Hepatocyte (in vitro differentiated cells): ENCODE results near the gene FOXO6. TPM values are rescaled to one million over a fixed set of nuclear protein-coding genes. Genes with fewer than 3 reads are reported as not detected.

ENCODE experiments used
- DNase-seq: peaks from one replicate; pipeline ENCODE4 v3.0.0-alpha.2; 2016; ENCODE audit warnings: low spot score
- H2AFZ ChIP-seq: fragments of 200-600 bp; sonication (generic); 2 replicates; pipeline ENCODE4 v1.6.0; 2016; ENCODE audit warnings: antibody characterized with exemption, mild to moderate bottlenecking
- H3K27ac ChIP-seq: fragments of 200-600 bp; sonication (generic); 2 replicates; pipeline ENCODE4 v1.5.1; 2016; ENCODE audit warnings: mild to moderate bottlenecking
- H3K27me3 ChIP-seq: fragments of 200-600 bp; sonication (generic); 2 replicates; pipeline ENCODE4 v1.6.1; 2016
- H3K36me3 ChIP-seq: fragments of 200-600 bp; sonication (generic); replicated peaks from 2 replicates; pipeline ENCODE4 v1.5.1; 2016; ENCODE audit warnings: low read depth; ENCODE audit not compliant: insufficient read depth
- H3K4me1 ChIP-seq: fragments of 200-600 bp; sonication (generic); 2 replicates; pipeline ENCODE4 v1.5.1; 2016; ENCODE audit warnings: mild to moderate bottlenecking, moderate library complexity; ENCODE audit not compliant: insufficient read depth
- H3K4me2 ChIP-seq: fragments of 200-600 bp; sonication (generic); 2 replicates; pipeline ENCODE4 v1.6.0; 2016
- H3K4me3 ChIP-seq: fragments of 200-600 bp; sonication (generic); 2 replicates; pipeline ENCODE4 v1.5.1; 2016; ENCODE audit warnings: mild to moderate bottlenecking
- H3K79me2 ChIP-seq: fragments of 200-600 bp; sonication (generic); 2 replicates; pipeline ENCODE4 v1.6.0; 2017; ENCODE audit warnings: mild to moderate bottlenecking
- H3K9me2 ChIP-seq: fragments of 200-600 bp; sonication (generic); replicated peaks from 2 replicates; pipeline ENCODE4 v1.6.0; 2017; ENCODE audit warnings: mild to moderate bottlenecking; ENCODE audit not compliant: insufficient read depth
- H3K9me3 ChIP-seq: fragments of 200-600 bp; sonication (generic); 2 replicates; pipeline ENCODE4 v1.5.1; 2016; ENCODE audit warnings: low read depth, mild to moderate bottlenecking
- H4K20me1 ChIP-seq: fragments of 200-600 bp; sonication (generic); 2 replicates; pipeline ENCODE4 v1.6.0; 2016; ENCODE audit warnings: mild to moderate bottlenecking; ENCODE audit not compliant: insufficient read depth, poor library complexity, severe bottlenecking
- CTCF ChIP-seq: fragments of 200-600 bp; sonication (generic); IDR thresholded peaks from 2 replicates; pipeline ENCODE4 v1.5.1; 2016; ENCODE audit warnings: antibody characterized with exemption, mild to moderate bottlenecking; ENCODE audit not compliant: poor library complexity
- EZH2 ChIP-seq: fragments of 200-600 bp; sonication (generic); IDR thresholded peaks from 2 replicates; pipeline ENCODE4 v1.6.1; 2016; ENCODE audit warnings: antibody characterized with exemption, mild to moderate bottlenecking, borderline replicate concordance
- EZH2phosphoT487 ChIP-seq: fragments of 200-600 bp; sonication (generic); IDR thresholded peaks from one replicate; pipeline ENCODE4 v1.6.1; 2018; ENCODE audit warnings: antibody characterized with exemption, mild to moderate bottlenecking, low read depth, moderate library complexity; ENCODE audit not compliant: unreplicated experiment, severe bottlenecking
- WGBS: methylation state at CpG from one replicate; pipeline ENCODE4 v1.1.6; 2016; ENCODE audit warnings: low lambda C conversion rate; ENCODE audit errors: missing lambda C conversion rate; 5-methylcytosine and 5-hydroxymethylcytosine counted together
- polyA plus RNA-seq: library from polyadenylated mRNA; unstranded; fragments of >200 nt; fragmentation: Nextera tagmentation; extraction: Ambion mirVana; gene quantifications from 2 replicates; pipeline ENCODE4 v1.2.1, GENCODE V29; 2016
- total RNA-seq: library from RNA; depleted of rRNA; stranded (reverse); fragments of >200 nt; gene quantifications from 2 replicates; pipeline ENCODE4 v1.2.3, GENCODE V29; 2014

The FOXO6 gene
- total and polyA plus RNA-seq, 2 experiments from 2014 or later, result 0.80 to 5.0 TPM

- peak; percentile 59 for DNase-seq
- no peaks in the 10 kb centered on the region for H3K9me2 ChIP-seq
- peak overlapping the region; percentile 88 for H3K4me2 ChIP-seq
- H3K79me2 ChIP-seq, result no peaks in the 10 kb centered on the region
- H3K27me3 ChIP-seq, result peaks cover 34% of the 10 kb centered on the region
- no peak overlapping the region for H3K4me3 ChIP-seq
- WGBS, result 27% methylated on average over 27 of the region's 29 CpGs
- peak overlapping the region; percentile 73 for H3K27ac ChIP-seq
- H3K4me1 ChIP-seq, result peaks cover 26% of the 10 kb centered on the region
- TF ChIP-seq CTCF (no peak), EZH2 (peak; percentile 39)
- H2AFZ ChIP-seq, result peak overlapping the region; percentile 60
- no peaks in the 10 kb centered on the region for H3K36me3 ChIP-seq
- no peaks in the 10 kb centered on the region for H4K20me1 ChIP-seq
- H3K9me3 ChIP-seq, result no peaks in the 10 kb centered on the region
Measured at GRCh38 chr1:41380979-41381691, 19.9 kb downstream of the FOXO6 start.

DNA sequence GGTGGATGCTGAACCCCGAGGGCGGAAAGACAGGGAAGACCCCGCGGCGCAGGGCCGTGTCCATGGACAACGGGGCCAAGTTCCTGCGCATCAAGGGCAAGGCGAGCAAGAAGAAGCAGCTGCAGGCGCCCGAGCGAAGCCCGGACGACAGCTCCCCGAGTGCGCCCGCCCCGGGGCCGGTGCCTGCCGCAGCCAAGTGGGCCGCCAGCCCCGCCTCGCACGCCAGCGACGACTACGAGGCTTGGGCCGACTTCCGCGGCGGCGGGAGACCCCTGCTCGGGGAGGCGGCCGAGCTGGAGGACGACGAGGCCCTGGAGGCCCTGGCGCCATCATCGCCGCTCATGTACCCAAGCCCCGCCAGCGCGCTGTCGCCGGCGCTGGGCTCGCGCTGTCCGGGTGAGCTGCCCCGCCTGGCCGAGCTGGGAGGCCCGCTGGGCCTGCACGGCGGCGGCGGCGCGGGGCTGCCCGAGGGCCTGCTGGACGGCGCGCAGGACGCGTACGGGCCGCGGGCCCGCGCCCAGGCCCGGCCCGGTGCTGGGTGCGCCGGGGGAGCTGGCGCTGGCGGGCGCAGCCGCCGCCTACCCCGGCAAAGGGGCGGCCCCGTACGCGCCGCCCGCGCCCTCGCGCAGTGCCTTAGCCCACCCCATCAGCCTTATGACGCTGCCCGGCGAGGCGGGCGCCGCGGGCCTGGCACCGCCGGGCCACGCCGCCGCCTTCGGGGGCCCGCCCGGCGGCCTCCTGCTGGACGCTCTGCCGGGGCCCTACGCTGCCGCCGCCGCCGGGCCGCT, 20.7 kb downstream of the FOXO6 start:
- Histone ChIP-seq H2AFZ (peak overlapping the region; percentile 71), H3K79me2 (no peaks in the 10 kb centered on the region), H3K9me2 (no peaks in the 10 kb centered on the region), H4K20me1 (no peaks in the 10 kb centered on the region), H3K4me3 (no peak overlapping the region), H3K9me3 (no peaks in the 10 kb centered on the region), H3K4me1 (peaks cover 34% of the 10 kb centered on the region), H3K27ac (peak overlapping the region; percentile 84), H3K36me3 (no peaks in the 10 kb centered on the region), H3K4me2 (peak overlapping the region; percentile 90), H3K27me3 (peaks cover 34% of the 10 kb centered on the region)
- peak; percentile 63 for DNase-seq
- TF ChIP-seq EZH2 (peak; percentile 35), EZH2phosphoT487 (no peak), CTCF (no peak)
- WGBS, result 4% methylated on average over 101 of the region's 112 CpGs

- Histone ChIP-seq H3K79me2 (no peaks in the 10 kb centered on the region), H3K27me3 (peaks cover 34% of the 10 kb centered on the region), H3K27ac (peak overlapping the region; percentile 84), H3K36me3 (no peaks in the 10 kb centered on the region), H3K9me2 (no peaks in the 10 kb centered on the region), H3K9me3 (no peaks in the 10 kb centered on the region), H3K4me2 (peak overlapping the region; percentile 90), H4K20me1 (no peaks in the 10 kb centered on the region), H3K4me1 (peaks cover 41% of the 10 kb centered on the region), H3K4me3 (peak overlapping the region; percentile 16), H2AFZ (peak overlapping the region; percentile 71)
- 7% methylated on average over 28 of the region's 48 CpGs for WGBS
- peak; percentile 65 for DNase-seq
- TF ChIP-seq CTCF, result no peak
- TF ChIP-seq EZH2, result no peak
Measured at GRCh38 chr1:41382480-41383090, 21.4 kb downstream of the FOXO6 start.
